Measurements from ENCODE around the gene CA12.

The CA12 gene

GRCh38 chr15:63401714-63402497 is 20.3 kb upstream of the CA12 start:
- DNase-seq, result no peak

GRCh38 chr15:63401078-63401477 is 19.4 kb upstream of the CA12 start:
- DNase-seq, result no peak

- no peak for DNase-seq
Observed at GRCh38 chr15:63398456-63398855, 16.8 kb upstream of the CA12 start.

GRCh38 chr15:63396152-63396928 is 14.7 kb upstream of the CA12 start:
- DNase-seq, result no peak

GRCh38 chr15:63395730-63396151 is 14.1 kb upstream of the CA12 start:
- no peak for DNase-seq

GRCh38 chr15:63392361-63393009 is 10.8 kb upstream of the CA12 start:
- no peak for DNase-seq

- no peak for DNase-seq
Observed at GRCh38 chr15:63391669-63392360, 10.2 kb upstream of the CA12 start.

GRCh38 chr15:63390689-63391088 is 9.0 kb upstream of the CA12 start:
- DNase-seq, result no peak

GRCh38 chr15:63389902-63390670 is 8.4 kb upstream of the CA12 start:
- no peak for DNase-seq

GRCh38 chr15:63388511-63388910 is 6.9 kb upstream of the CA12 start:
- no peak for DNase-seq

- no peak for DNase-seq
Observed at GRCh38 chr15:63387748-63388493, 6.3 kb upstream of the CA12 start.

GRCh38 chr15:63385911-63386531 is 4.4 kb upstream of the CA12 start:
- DNase-seq, result no peak

GRCh38 chr15:63384906-63385305 is 3.3 kb upstream of the CA12 start:
- no peak for DNase-seq

- no peak for DNase-seq
Observed at GRCh38 chr15:63382966-63383710, 1.5 kb upstream of the CA12 start.

- DNase-seq, result no peak
Observed at GRCh38 chr15:63380808-63381282, 801 bp downstream of the CA12 start.

GRCh38 chr15:63380151-63380807 is 1.4 kb downstream of the CA12 start:
- no peak for DNase-seq

- no peak for DNase-seq
Observed at GRCh38 chr15:63379492-63380150, 2.0 kb downstream of the CA12 start.

GRCh38 chr15:63378946-63379345 is 2.7 kb downstream of the CA12 start:
- DNase-seq, result no peak
